Stomach (tissue), 4 donors: ENCODE measurements around the gene HMHB1.

Experiments used
- EP300 ChIP-seq: sonication (generic); formaldehyde crosslinking; IDR thresholded peaks from one replicate; pipeline ENCODE4 v1.6.1; 2017; ENCODE audit warnings: antibody characterized with exemption
- POLR2A ChIP-seq, 4 donors: fragments of 450-650 bp; IDR thresholded peaks; one replicate each; pipeline ENCODE4 v1.6.1; 2016; ENCODE audit warnings: antibody characterized with exemption in 4 of 4, control low read depth in 2 of 4, mild to moderate bottlenecking in 1 of 4, moderate library complexity in 1 of 4
- POLR2AphosphoS5 ChIP-seq, 3 donors: sonication (generic); formaldehyde crosslinking; IDR thresholded peaks; one replicate each; pipeline ENCODE4 v1.6.1; 2016; ENCODE audit warnings: antibody characterized with exemption in 3 of 3
- TF ChIP-seq, protein P1 (sequence below), 7 experiments: fragments of 450-650 bp in 4 of 7; fragments of 200-600 bp in 3 of 7; sonication (generic) in 3 of 7; IDR thresholded peaks; one replicate each; pipeline ENCODE4 v1.5.1; 2016 to 2019; ENCODE audit warnings: antibody characterized with exemption in 7 of 7, control low read depth in 2 of 7, mild to moderate bottlenecking in 1 of 7

DNA sequence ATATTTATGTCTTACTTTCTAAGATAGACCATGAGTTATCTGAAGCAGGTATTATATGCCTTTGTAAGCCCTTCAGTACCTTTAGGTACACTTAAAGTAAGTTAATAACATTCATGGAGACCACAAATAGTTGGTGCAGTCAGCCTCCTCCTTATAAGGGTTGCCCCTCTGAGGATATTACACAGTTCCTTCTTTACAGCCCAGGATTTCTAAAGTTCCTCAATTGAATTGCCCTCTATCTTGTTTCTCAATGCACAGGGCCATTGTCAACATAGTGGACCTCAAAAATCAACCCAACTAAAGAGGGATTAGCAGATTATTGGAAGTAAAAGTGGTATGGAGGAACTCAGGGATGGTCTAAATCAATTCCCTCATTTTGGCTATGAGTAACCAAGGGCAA lies 50.3 kb downstream of the HMHB1 start:
- TF ChIP-seq POLR2A (IDR thresholded peaks at IDR 0.05): no peak
- TF ChIP-seq, protein P1, sequence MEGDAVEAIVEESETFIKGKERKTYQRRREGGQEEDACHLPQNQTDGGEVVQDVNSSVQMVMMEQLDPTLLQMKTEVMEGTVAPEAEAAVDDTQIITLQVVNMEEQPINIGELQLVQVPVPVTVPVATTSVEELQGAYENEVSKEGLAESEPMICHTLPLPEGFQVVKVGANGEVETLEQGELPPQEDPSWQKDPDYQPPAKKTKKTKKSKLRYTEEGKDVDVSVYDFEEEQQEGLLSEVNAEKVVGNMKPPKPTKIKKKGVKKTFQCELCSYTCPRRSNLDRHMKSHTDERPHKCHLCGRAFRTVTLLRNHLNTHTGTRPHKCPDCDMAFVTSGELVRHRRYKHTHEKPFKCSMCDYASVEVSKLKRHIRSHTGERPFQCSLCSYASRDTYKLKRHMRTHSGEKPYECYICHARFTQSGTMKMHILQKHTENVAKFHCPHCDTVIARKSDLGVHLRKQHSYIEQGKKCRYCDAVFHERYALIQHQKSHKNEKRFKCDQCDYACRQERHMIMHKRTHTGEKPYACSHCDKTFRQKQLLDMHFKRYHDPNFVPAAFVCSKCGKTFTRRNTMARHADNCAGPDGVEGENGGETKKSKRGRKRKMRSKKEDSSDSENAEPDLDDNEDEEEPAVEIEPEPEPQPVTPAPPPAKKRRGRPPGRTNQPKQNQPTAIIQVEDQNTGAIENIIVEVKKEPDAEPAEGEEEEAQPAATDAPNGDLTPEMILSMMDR (IDR thresholded peaks at IDR 0.05): no peak
- no peak for TF ChIP-seq POLR2AphosphoS5 (IDR thresholded peaks at IDR 0.05)
- no peak for TF ChIP-seq EP300
